UCSD-AML1 (cell line): Measurements from ENCODE around the gene TRIP13.

Experiments used
- DNase-seq: peaks from one replicate; lab custom pipeline; 2025; ENCODE audit not compliant: unreplicated experiment; lab: John Stamatoyannopoulos, UW

Gene TRIP13

GRCh38 chr5:965604-966344 lies 73.1 kb downstream of the TRIP13 start:
- no peak for DNase-seq

GRCh38 chr5:966345-966710 lies 73.6 kb downstream of the TRIP13 start:
- no peak for DNase-seq

GRCh38 chr5:966941-967340 lies 74.3 kb downstream of the TRIP13 start:
- no peak for DNase-seq
